MCF 10A (cell line): ENCODE results near the gene SSRP1. TPM values are rescaled to one million over a fixed set of nuclear protein-coding genes. Genes with fewer than 3 reads are reported as not detected.

Experiments used
- Bru-seq: library from RNA; stranded (reverse); fragments of 400-500 nt; gene quantifications from one replicate; lab custom pipeline; 2021; lab: Mats Ljungman, UMichigan
- BruChase-seq, 2 experiments: library from RNA; stranded (reverse); fragments of 400-500 nt; gene quantifications; one replicate each; lab custom pipeline; 2021; lab: Mats Ljungman, UMichigan
- BruUV-seq: library from RNA; stranded (reverse); fragments of 400-500 nt; replicated peaks from 2 replicates; lab custom pipeline; 2021; lab: Mats Ljungman, UMichigan
- CTCF ChIA-PET: fragments of 300-600 bp; sonication (Branson Sonifier 250); formaldehyde crosslinking; extraction: SDS; loops from one replicate; lab custom pipeline; 2021; ENCODE audit warnings: antibody characterized with exemption, inconsistent platforms; lab: Yijun Ruan, JAX
- POLR2A ChIA-PET: fragments of 300-600, 350-650 bp; sonication (Branson Sonifier 250); formaldehyde crosslinking; extraction: SDS; loops from one replicate; lab custom pipeline; 2020; ENCODE audit warnings: antibody characterized with exemption, inconsistent platforms; lab: Yijun Ruan, JAX
- DNase-seq: peaks from one replicate; pipeline ENCODE4 v3.0.0-alpha.2; 2018; ENCODE audit not compliant: unreplicated experiment
- H3K27ac Mint-ChIP-seq: one replicate; pipeline ENCODE4 v1.8.0; 2022; ENCODE audit warnings: mild to moderate bottlenecking, low read depth, mixed read lengths; ENCODE audit not compliant: unreplicated experiment
- H3K27me3 Mint-ChIP-seq: one replicate; pipeline ENCODE4 v1.8.0; 2022; ENCODE audit warnings: mixed read lengths; ENCODE audit not compliant: insufficient read depth, unreplicated experiment
- H3K36me3 Mint-ChIP-seq: one replicate; pipeline ENCODE4 v1.8.0; 2022; ENCODE audit warnings: mild to moderate bottlenecking, moderate library complexity, mixed read lengths; ENCODE audit not compliant: insufficient read depth, unreplicated experiment
- H3K4me1 Mint-ChIP-seq: one replicate; pipeline ENCODE4 v1.8.0; 2022; ENCODE audit warnings: mixed read lengths; ENCODE audit not compliant: insufficient read depth, unreplicated experiment
- H3K4me3 Mint-ChIP-seq: one replicate; pipeline ENCODE4 v1.8.0; 2022; ENCODE audit warnings: mild to moderate bottlenecking, moderate library complexity, mixed read lengths; ENCODE audit not compliant: unreplicated experiment
- H3K9me3 Mint-ChIP-seq: one replicate; pipeline ENCODE4 v1.8.0; 2022; ENCODE audit warnings: mixed read lengths; ENCODE audit not compliant: unreplicated experiment
- CTCF ChIP-seq: fragments of 200-600 bp; IDR thresholded peaks from one replicate; pipeline ENCODE4 v1.8.0; 2022; ENCODE audit warnings: antibody characterized with exemption, mild to moderate bottlenecking; ENCODE audit not compliant: unreplicated experiment
- intact Hi-C: fragments of 100-400 bp; cut with micrococcal nuclease; formaldehyde crosslinking; loops from 2 replicates; pipeline ENCODE4 v1.14.1; 2022
- long read RNA-seq: library from polyadenylated mRNA; stranded (forward); transcript quantifications from one replicate; pipeline ENCODE4 v2.0.0, GENCODE V29; 2022
- total RNA-seq: library from RNA; stranded (reverse); gene quantifications from 2 replicates; pipeline ENCODE4 v1.2.3, GENCODE V29; 2022

Gene SSRP1
- 159 and 229 TPM in 2 replicates for total RNA-seq
- percentile 85 among the genes with signal in this experiment for Bru-seq, nascent RNA
- BruChase-seq, experiment 1, labeled RNA remaining after a 6-hour chase: percentile 96 among the genes with signal in this experiment
- percentile 87 among the genes with signal in this experiment for BruChase-seq, experiment 2, labeled RNA remaining after a 2-hour chase
- long read RNA-seq, transcript SSRP1-201 (17 exons, 2,819 nt): major isoform, 246 of 321 reads
- long read RNA-seq, partial matches to known transcripts: 55 of 321 reads
- long read RNA-seq, other reads (novel, unspliced or antisense): 20 of 321 reads

- TF ChIP-seq CTCF: no peak
- Mint-ChIP-seq H3K4me3 (peak within 1 kb of the TSS; percentile 82), H3K36me3 (peaks cover 37% of the 10 kb centered on the region), H3K9me3 (no peaks in the 10 kb centered on the region), H3K27me3 (no peaks in the 10 kb centered on the region), H3K27ac (peak within 1 kb of the TSS; percentile 95), H3K4me1 (peaks cover 20% of the 10 kb centered on the region)
- intact Hi-C loops: no loop called here
- ChIA-PET CTCF (interaction anchor here (0.6 to 1.1 kb wide), 8 partner anchors 9 to 304 kb away, joined by 3 to 4 read pairs (median 3); no protein-coding TSS in a partner anchor), POLR2A (interaction anchor here (0.9 to 4.4 kb wide), 8 partner anchors 12 to 331 kb away, joined by 3 to 89 read pairs (median 4); partner anchors contain the start of gene TNKS1BP1)
- peak; percentile 83 for DNase-seq
- no TSS peak for BruUV-seq
Observed at GRCh38 chr11:57335343-57336110, at the start of gene SSRP1. SSRP1 (minus strand) TSS chr11:57335892; CDS start chr11:57335121, 771 bp downstream.

- no peak within 1 kb of the TSS for H3K4me3 Mint-ChIP-seq
- CTCF ChIA-PET: interaction anchor here (0.6 kb wide), 1 partner anchor 77 kb away, joined by 3 read pairs; no protein-coding TSS in a partner anchor
- TF ChIP-seq CTCF: no peak
- POLR2A ChIA-PET: no interaction called here
- no peak for DNase-seq
- BruUV-seq: no TSS peak
- H3K27ac Mint-ChIP-seq: no peak within 1 kb of the TSS
- no peaks in the 10 kb centered on the region for H3K4me1 Mint-ChIP-seq
- intact Hi-C loops: no loop called here
- H3K36me3 Mint-ChIP-seq: peaks cover 6% of the 10 kb centered on the region
- H3K27me3 Mint-ChIP-seq: peaks cover 64% of the 10 kb centered on the region
- H3K9me3 Mint-ChIP-seq: no peaks in the 10 kb centered on the region
Observed at GRCh38 chr11:57380975-57381374, 45.3 kb upstream of the SSRP1 start, which contains the start of gene PRG3. PRG3 (minus strand) TSS chr11:57381150; CDS start chr11:57380708, 442 bp downstream.

GRCh38 chr11:57379732-57380131, 44.0 kb upstream of the SSRP1 start:
- POLR2A ChIA-PET: interaction anchor here (0.8 to 1.0 kb wide), 2 partner anchors 14 to 145 kb away, joined by 3 read pairs; no protein-coding TSS in a partner anchor
- Mint-ChIP-seq H3K9me3 (no peaks in the 10 kb centered on the region), H3K36me3 (peaks cover 6% of the 10 kb centered on the region), H3K27ac (no peak overlapping the region), H3K4me1 (no peaks in the 10 kb centered on the region), H3K4me3 (no peak overlapping the region), H3K27me3 (peaks cover 52% of the 10 kb centered on the region)
- CTCF ChIA-PET: interaction anchor here (0.5 to 1.2 kb wide), 5 partner anchors 147 to 1835 kb away, joined by 3 to 4 read pairs (median 4); partner anchors contain the start of gene FAM111B
- peak; percentile 46 for DNase-seq
- BruUV-seq: no TSS peak
- no peak for TF ChIP-seq CTCF
- intact Hi-C loops: no loop called here
